ENCODE results near the gene PID1. TPM values are rescaled to one million over a fixed set of nuclear protein-coding genes. Genes with fewer than 3 reads are reported as not detected.

The PID1 gene
- total RNA-seq, 1 donor from 2014 or later, result not detected

GRCh38 chr2:229129738-229130371 lies 141.2 kb downstream of the PID1 start:
- Mint-ChIP-seq H3K9me3 (ENCODE audit: unreplicated experiment) (peaks cover 17% of the 10 kb centered on the region), H3K36me3 (ENCODE audit: unreplicated experiment) (no peaks in the 10 kb centered on the region), H3K27ac (ENCODE audit: unreplicated experiment) (no peak overlapping the region), H3K27me3 (ENCODE audit: unreplicated experiment) (no peaks in the 10 kb centered on the region), H3K4me1 (ENCODE audit: unreplicated experiment) (no peaks in the 10 kb centered on the region), H3K4me3 (ENCODE audit: unreplicated experiment) (no peak overlapping the region)
- no peak for DNase-seq (ENCODE audit: extremely low spot score, unreplicated experiment)
- TF ChIP-seq CTCF (IDR thresholded peaks at IDR 0.05), result no peak

GRCh38 chr2:229127471-229127870 lies 143.6 kb downstream of the PID1 start:
- TF ChIP-seq CTCF (IDR thresholded peaks at IDR 0.05), result no peak
- Mint-ChIP-seq H3K27ac (ENCODE audit: unreplicated experiment) (no peak overlapping the region), H3K36me3 (ENCODE audit: unreplicated experiment) (no peaks in the 10 kb centered on the region), H3K4me3 (ENCODE audit: unreplicated experiment) (no peak overlapping the region), H3K9me3 (ENCODE audit: unreplicated experiment) (peaks cover 29% of the 10 kb centered on the region), H3K4me1 (ENCODE audit: unreplicated experiment) (no peaks in the 10 kb centered on the region), H3K27me3 (ENCODE audit: unreplicated experiment) (no peaks in the 10 kb centered on the region)
- DNase-seq (ENCODE audit: extremely low spot score, unreplicated experiment), result no peak

- Mint-ChIP-seq H3K4me1 (ENCODE audit: unreplicated experiment) (no peaks in the 10 kb centered on the region), H3K4me3 (ENCODE audit: unreplicated experiment) (no peak overlapping the region), H3K9me3 (ENCODE audit: unreplicated experiment) (peaks cover 34% of the 10 kb centered on the region), H3K27ac (ENCODE audit: unreplicated experiment) (no peak overlapping the region), H3K36me3 (ENCODE audit: unreplicated experiment) (no peaks in the 10 kb centered on the region), H3K27me3 (ENCODE audit: unreplicated experiment) (no peaks in the 10 kb centered on the region)
- DNase-seq (ENCODE audit: extremely low spot score, unreplicated experiment), result no peak
- TF ChIP-seq CTCF (IDR thresholded peaks at IDR 0.05), result no peak
Measured at GRCh38 chr2:229126066-229126465, 145.0 kb downstream of the PID1 start.

- no peak for DNase-seq (ENCODE audit: extremely low spot score, unreplicated experiment)
- Mint-ChIP-seq H3K4me1 (ENCODE audit: unreplicated experiment) (no peaks in the 10 kb centered on the region), H3K9me3 (ENCODE audit: unreplicated experiment) (peaks cover 34% of the 10 kb centered on the region), H3K27ac (ENCODE audit: unreplicated experiment) (no peak overlapping the region), H3K27me3 (ENCODE audit: unreplicated experiment) (no peaks in the 10 kb centered on the region), H3K4me3 (ENCODE audit: unreplicated experiment) (no peak overlapping the region), H3K36me3 (ENCODE audit: unreplicated experiment) (no peaks in the 10 kb centered on the region)
- TF ChIP-seq CTCF (IDR thresholded peaks at IDR 0.05), result no peak
Measured at GRCh38 chr2:229124136-229124535, 147.0 kb downstream of the PID1 start.

- no peak for TF ChIP-seq CTCF (IDR thresholded peaks at IDR 0.05)
- DNase-seq (ENCODE audit: extremely low spot score, unreplicated experiment), result no peak
- peaks cover 28% of the 10 kb centered on the region for H3K9me3 Mint-ChIP-seq (ENCODE audit: unreplicated experiment)
- H3K27me3 Mint-ChIP-seq (ENCODE audit: unreplicated experiment), result no peaks in the 10 kb centered on the region
- H3K4me3 Mint-ChIP-seq (ENCODE audit: unreplicated experiment), result no peak overlapping the region
- H3K27ac Mint-ChIP-seq (ENCODE audit: unreplicated experiment), result no peak overlapping the region
- no peaks in the 10 kb centered on the region for H3K36me3 Mint-ChIP-seq (ENCODE audit: unreplicated experiment)
- no peaks in the 10 kb centered on the region for H3K4me1 Mint-ChIP-seq (ENCODE audit: unreplicated experiment)
Measured at GRCh38 chr2:229118927-229119326, 152.2 kb downstream of the PID1 start.
